Kidney (tissue), 14 donors: ENCODE measurements around the gene CCDC196. TPM values are rescaled to one million over a fixed set of nuclear protein-coding genes. Genes with fewer than 3 reads are reported as not detected.

ENCODE experiments used
- DNase-seq, 5 donors: peaks; one replicate each; pipeline ENCODE4 v3.0.0-alpha.2; 2013 to 2020
- FAIRE-seq: peaks from 2 replicates; lab custom pipeline; 2012; peaks lifted over from hg19 to GRCh38; lab: Jason Lieb, UNC
- H3K27ac ChIP-seq, 2 donors: one replicate each; pipeline ENCODE4 v1.7.0; 2013; ENCODE audit warnings: low read depth in 2 of 2, low read length in 2 of 2, inconsistent platforms in 1 of 2
- H3K27me3 ChIP-seq: one replicate; pipeline ENCODE4 v1.7.1; 2013; ENCODE audit warnings: low read length, inconsistent platforms; ENCODE audit not compliant: control insufficient read depth, insufficient read depth
- H3K36me3 ChIP-seq, 3 donors: one replicate each; pipeline versions ENCODE4 v1.7.0 to v1.7.1; 2013; ENCODE audit warnings: low read length in 3 of 3, control low read depth in 1 of 3, inconsistent platforms in 1 of 3; ENCODE audit not compliant: insufficient read depth in 3 of 3, control insufficient read depth in 2 of 3
- H3K4me1 ChIP-seq, 3 donors: one replicate each; pipeline versions ENCODE4 v1.7.0 to v1.7.1; 2013; ENCODE audit warnings: low read length in 3 of 3, inconsistent platforms in 1 of 3, low read depth in 1 of 3; ENCODE audit not compliant: control insufficient read depth in 2 of 3, insufficient read depth in 2 of 3
- H3K4me3 ChIP-seq, 3 donors: one replicate each; pipeline versions ENCODE4 v1.7.0 to v1.8.1; 2013; ENCODE audit warnings: low read length in 3 of 3, control low read depth in 1 of 3, inconsistent platforms in 1 of 3
- H3K9ac ChIP-seq, 3 donors: one replicate each; pipeline versions ENCODE4 v1.7.0 to v1.7.1; 2013; ENCODE audit warnings: low read length in 3 of 3, control low read depth in 1 of 3, inconsistent platforms in 1 of 3
- H3K9me3 ChIP-seq, 3 donors: one replicate each; pipeline versions ENCODE4 v1.7.0 to v1.7.1; 2013; ENCODE audit warnings: low read length in 3 of 3, control low read depth in 1 of 3, inconsistent platforms in 1 of 3; ENCODE audit not compliant: control insufficient read depth in 2 of 3, insufficient read depth in 1 of 3
- intact Hi-C: fragments of 100-400 bp; cut with DNase I; formaldehyde crosslinking; loops from one replicate; pipeline ENCODE4 v1.11.1; 2022
- polyA plus RNA-seq: library from polyadenylated mRNA; stranded (reverse); fragments of 350-450 nt; fragmentation: Illumina TruSeq; extraction: RNeasy Lipid Tissue Mini Kit (QIAGEN cat#74804); gene quantifications from one replicate; pipeline ENCODE4 v1.2.3, GENCODE V29; 2014; ENCODE audit warnings: low read depth, low replicate concordance; ENCODE audit not compliant: insufficient read depth
- total RNA-seq: library from RNA; stranded (reverse); fragmentation: NEBNext Ultra II Directional; extraction: Animal tissue kit (Norgen Biotek cat#: 25700); gene quantifications from one replicate; pipeline ENCODE4 v1.2.1, GENCODE V29; 2021
- TF ChIP-seq, protein P1 (sequence below): IDR thresholded peaks from 3 replicates; pipeline ENCODE4 v1.5.1; 2012; ENCODE audit warnings: mild to moderate bottlenecking, moderate library complexity, borderline replicate concordance; ENCODE audit not compliant: insufficient read depth; ENCODE audit errors: extremely low read depth
- donor health status: control.
- donor health status: control.
- donor health status: control.
- donor health status: control.
- donor health status: control.
- donor health status: DM: yes; HTN: yes; CAD: no.
- donor health status: Normal renal cell carcinoma (clear cell type).

CCDC196 gene
- total and polyA plus RNA-seq, 2 donors from 2014 or later = not detected

DNA sequence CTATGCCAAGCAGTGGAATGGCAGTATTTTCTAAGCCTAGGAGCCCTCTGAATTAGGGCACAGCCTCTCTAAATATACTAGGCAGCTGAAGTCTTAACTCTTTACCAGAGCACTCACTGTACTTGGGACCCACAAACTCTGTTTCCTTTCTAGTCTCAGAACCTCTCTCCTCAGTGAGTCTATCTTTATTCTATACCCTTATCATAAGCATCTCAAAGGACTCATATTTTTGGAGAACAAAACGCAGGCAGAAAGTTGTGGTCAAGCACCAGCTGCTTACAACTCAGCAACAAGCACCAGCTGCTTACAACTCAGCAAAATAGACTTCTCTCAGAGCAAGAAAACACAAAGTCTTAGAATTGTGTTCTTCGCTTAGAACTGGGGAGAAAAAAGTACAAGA lies 993 bp downstream of the CCDC196 start:
- peaks cover 0 to 2% (median 0%) of the 10 kb centered on the region in 3 donors for H3K4me1 ChIP-seq
- intact Hi-C loops = no loop called here

DNA sequence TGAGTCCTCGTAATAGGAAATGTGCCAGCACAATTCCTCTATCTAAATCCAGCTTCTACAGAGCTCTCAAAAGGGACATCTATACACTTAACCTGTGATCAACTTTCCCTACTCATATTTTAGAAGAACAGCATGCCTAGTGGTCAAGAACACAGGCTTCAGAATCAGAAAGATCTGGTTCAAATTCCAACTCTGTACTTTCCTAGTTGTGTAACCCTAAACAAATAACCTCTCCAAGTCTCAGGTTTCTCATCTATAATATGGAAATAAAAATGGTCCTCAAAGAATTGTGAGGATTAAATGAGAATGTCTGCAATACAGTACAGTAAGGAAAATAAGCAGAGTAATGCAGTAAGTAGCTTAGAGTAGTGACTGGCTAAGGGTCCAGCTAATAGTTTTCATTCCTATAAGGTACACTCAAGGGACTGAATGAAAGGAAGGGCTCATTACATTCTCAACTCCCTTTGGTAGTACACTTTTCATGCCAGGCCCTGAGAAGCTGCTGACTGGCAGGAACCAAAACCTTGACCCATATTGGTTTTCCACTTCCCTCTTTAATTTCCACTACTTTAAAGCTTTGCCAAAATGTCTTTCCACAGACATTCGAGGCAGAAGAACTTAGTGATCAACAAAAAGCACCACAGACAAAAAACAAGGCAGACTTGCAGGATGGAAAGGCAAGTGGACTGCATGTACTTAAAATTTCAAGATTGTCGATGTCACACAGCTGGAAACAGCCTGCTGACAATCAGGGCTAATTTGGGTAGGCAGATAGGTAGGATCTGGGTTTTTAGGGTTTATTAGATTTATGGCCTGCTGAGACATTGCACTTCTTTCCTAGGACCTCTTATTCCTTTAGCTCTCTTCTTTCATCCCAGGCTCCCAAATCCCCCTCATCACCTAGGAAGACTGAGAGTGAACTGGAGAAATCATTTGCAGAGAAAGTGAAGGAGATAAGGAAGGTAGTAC lies 4.3 kb downstream of the CCDC196 start:
- no peak for FAIRE-seq
- H3K9me3 ChIP-seq = no peaks in the 10 kb centered on the region
- H3K4me3 ChIP-seq = no peak overlapping the region
- no peaks in the 10 kb centered on the region for H3K27me3 ChIP-seq
- no peak overlapping the region for H3K9ac ChIP-seq
- intact Hi-C loops = no loop called here
- TF ChIP-seq, protein P1, sequence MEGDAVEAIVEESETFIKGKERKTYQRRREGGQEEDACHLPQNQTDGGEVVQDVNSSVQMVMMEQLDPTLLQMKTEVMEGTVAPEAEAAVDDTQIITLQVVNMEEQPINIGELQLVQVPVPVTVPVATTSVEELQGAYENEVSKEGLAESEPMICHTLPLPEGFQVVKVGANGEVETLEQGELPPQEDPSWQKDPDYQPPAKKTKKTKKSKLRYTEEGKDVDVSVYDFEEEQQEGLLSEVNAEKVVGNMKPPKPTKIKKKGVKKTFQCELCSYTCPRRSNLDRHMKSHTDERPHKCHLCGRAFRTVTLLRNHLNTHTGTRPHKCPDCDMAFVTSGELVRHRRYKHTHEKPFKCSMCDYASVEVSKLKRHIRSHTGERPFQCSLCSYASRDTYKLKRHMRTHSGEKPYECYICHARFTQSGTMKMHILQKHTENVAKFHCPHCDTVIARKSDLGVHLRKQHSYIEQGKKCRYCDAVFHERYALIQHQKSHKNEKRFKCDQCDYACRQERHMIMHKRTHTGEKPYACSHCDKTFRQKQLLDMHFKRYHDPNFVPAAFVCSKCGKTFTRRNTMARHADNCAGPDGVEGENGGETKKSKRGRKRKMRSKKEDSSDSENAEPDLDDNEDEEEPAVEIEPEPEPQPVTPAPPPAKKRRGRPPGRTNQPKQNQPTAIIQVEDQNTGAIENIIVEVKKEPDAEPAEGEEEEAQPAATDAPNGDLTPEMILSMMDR = no peak
- H3K4me1 ChIP-seq = peaks cover 0 to 2% (median 0%) of the 10 kb centered on the region in 3 donors
- DNase-seq = no peak
- no peak overlapping the region for H3K27ac ChIP-seq
- no peaks in the 10 kb centered on the region for H3K36me3 ChIP-seq

More for the DNA sequence above, 993 bp downstream of the CCDC196 start:
- H3K4me3 ChIP-seq = no peak overlapping the region
- TF ChIP-seq, protein P1 = no peak
- no peak for DNase-seq
- no peak overlapping the region for H3K27ac ChIP-seq
- no peaks in the 10 kb centered on the region for H3K36me3 ChIP-seq
- no peaks in the 10 kb centered on the region for H3K9me3 ChIP-seq
- H3K9ac ChIP-seq = no peak overlapping the region
- FAIRE-seq = no peak
- H3K27me3 ChIP-seq = no peaks in the 10 kb centered on the region

DNA sequence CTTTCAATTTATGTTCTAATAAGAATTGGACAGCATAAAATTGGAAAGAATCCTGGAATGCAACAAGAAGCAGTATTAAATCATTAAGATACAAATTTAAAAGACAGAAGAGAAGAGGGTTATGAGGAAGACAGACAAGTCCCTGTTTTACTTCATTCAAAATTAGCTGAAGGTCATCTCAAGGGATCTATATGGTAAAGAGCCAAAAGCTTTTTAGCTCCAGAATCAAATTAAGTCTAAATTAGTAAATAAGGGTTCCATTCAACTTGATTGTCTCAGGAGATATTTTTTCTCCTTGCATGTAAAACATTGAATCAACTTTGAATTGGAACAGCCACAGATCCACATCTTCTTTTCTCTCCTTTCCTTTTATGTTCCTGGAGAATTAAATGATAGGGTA lies 7.6 kb downstream of the CCDC196 start:
- intact Hi-C loops = no loop called here

More for the DNA sequence above, 7.6 kb downstream of the CCDC196 start:
- H3K36me3 ChIP-seq = no peaks in the 10 kb centered on the region
- H3K9me3 ChIP-seq = no peaks in the 10 kb centered on the region
- H3K27me3 ChIP-seq = no peaks in the 10 kb centered on the region
- FAIRE-seq (no peak), DNase-seq (no peak)
- TF ChIP-seq, protein P1 = no peak
- H3K4me1 ChIP-seq = no peaks in the 10 kb centered on the region
- no peak overlapping the region for H3K4me3 ChIP-seq
- H3K9ac ChIP-seq = no peak overlapping the region
- H3K27ac ChIP-seq = no peak overlapping the region
